ENCODE results near the gene DNAJC21. TPM values are rescaled to one million over a fixed set of nuclear protein-coding genes. Genes with fewer than 3 reads are reported as not detected.

DNAJC21 gene
- total RNA-seq, 3 donors from 2014 or later (not counting 1 experiment from before 2014, with no cell fraction given): 46.8 to 57.9 (median 56.1) TPM

GRCh38 chr5:34977934-34978613 lies 48.7 kb downstream of the DNAJC21 start:
- TF ChIP-seq CTCF (IDR thresholded peaks at IDR 0.05): no peak
- H3K36me3 Mint-ChIP-seq: no peaks in the 10 kb centered on the region
- no peaks in the 10 kb centered on the region for H3K9me3 ChIP-seq (ENCODE audit: control insufficient read depth, insufficient read depth, low read length)
- no peak overlapping the region for H3K4me3 Mint-ChIP-seq
- no peaks in the 10 kb centered on the region for H3K27me3 ChIP-seq (ENCODE audit: control insufficient read depth, insufficient read depth, low read length)
- no peaks in the 10 kb centered on the region for H3K4me1 ChIP-seq (ENCODE audit: control insufficient read depth, insufficient read depth, low read length)
- H3K27ac ChIP-seq (ENCODE audit: low read length): no peak overlapping the region
- H3K4me1 Mint-ChIP-seq: no peaks in the 10 kb centered on the region
- peaks cover 0 to 13% of the 10 kb centered on the region in 2 donors for H3K27me3 Mint-ChIP-seq (ENCODE audit: low read depth in 2 of 2)
- DNase-seq (no peak), ATAC-seq (no peak)
- H3K36me3 ChIP-seq (ENCODE audit: control insufficient read depth, insufficient read depth, low read length): no peaks in the 10 kb centered on the region
- WGBS (ENCODE audit: insufficient coverage): 89% methylated on average over 1 of the region's 2 CpGs
- no peak overlapping the region for H3K27ac Mint-ChIP-seq
- H3K4me3 ChIP-seq (ENCODE audit: low read length): no peak overlapping the region
- no peaks in the 10 kb centered on the region for H3K9me3 Mint-ChIP-seq
- intact Hi-C loops (cut with micrococcal nuclease): no loop called here

GRCh38 chr5:34978681-34979080 lies 49.3 kb downstream of the DNAJC21 start:
- Mint-ChIP-seq H3K4me3 (no peak overlapping the region), H3K9me3 (no peaks in the 10 kb centered on the region), H3K36me3 (no peaks in the 10 kb centered on the region), H3K27me3 (ENCODE audit: low read depth in 2 of 2) (peaks cover 0 to 11% of the 10 kb centered on the region in 2 donors), H3K27ac (no peak overlapping the region), H3K4me1 (no peaks in the 10 kb centered on the region)
- Histone ChIP-seq H3K4me1 (ENCODE audit: control insufficient read depth, insufficient read depth, low read length) (no peaks in the 10 kb centered on the region), H3K27me3 (ENCODE audit: control insufficient read depth, insufficient read depth, low read length) (no peaks in the 10 kb centered on the region), H3K4me3 (ENCODE audit: low read length) (no peak overlapping the region), H3K9me3 (ENCODE audit: control insufficient read depth, insufficient read depth, low read length) (no peaks in the 10 kb centered on the region), H3K36me3 (ENCODE audit: control insufficient read depth, insufficient read depth, low read length) (no peaks in the 10 kb centered on the region), H3K27ac (ENCODE audit: low read length) (no peak overlapping the region)
- intact Hi-C loops (cut with micrococcal nuclease): no loop called here
- no peak for ATAC-seq
- TF ChIP-seq CTCF (IDR thresholded peaks at IDR 0.05): no peak
- 45% methylated on average over 3 of the region's 4 CpGs for WGBS (ENCODE audit: insufficient coverage)
- DNase-seq: no peak

- WGBS (ENCODE audit: insufficient coverage): 80% methylated on average over 2 of the region's 4 CpGs
- no peak for TF ChIP-seq CTCF (IDR thresholded peaks at IDR 0.05)
- intact Hi-C loops (cut with micrococcal nuclease): no loop called here
- Mint-ChIP-seq H3K4me1 (no peaks in the 10 kb centered on the region), H3K4me3 (no peak overlapping the region), H3K27ac (no peak overlapping the region), H3K9me3 (peaks cover 7 to 12% of the 10 kb centered on the region in 2 donors), H3K27me3 (ENCODE audit: low read depth in 2 of 2) (peaks cover 19 to 22% of the 10 kb centered on the region in 2 donors), H3K36me3 (peaks cover 22% of the 10 kb centered on the region)
- DNase-seq (no peak), ATAC-seq (no peak)
- Histone ChIP-seq H3K27me3 (ENCODE audit: control insufficient read depth, insufficient read depth, low read length) (no peaks in the 10 kb centered on the region), H3K4me1 (ENCODE audit: control insufficient read depth, insufficient read depth, low read length) (no peaks in the 10 kb centered on the region), H3K9me3 (ENCODE audit: control insufficient read depth, insufficient read depth, low read length) (peaks cover 5% of the 10 kb centered on the region), H3K4me3 (ENCODE audit: low read length) (no peak overlapping the region), H3K27ac (ENCODE audit: low read length) (no peak overlapping the region), H3K36me3 (ENCODE audit: control insufficient read depth, insufficient read depth, low read length) (no peaks in the 10 kb centered on the region)
Observed at GRCh38 chr5:34982823-34983222, 53.5 kb downstream of the DNAJC21 start.

GRCh38 chr5:34986965-34987364 lies 57.6 kb downstream of the DNAJC21 start:
- Mint-ChIP-seq H3K27me3 (ENCODE audit: low read depth in 2 of 2) (peaks cover 27 to 42% of the 10 kb centered on the region in 2 donors), H3K9me3 (peaks cover 7 to 12% of the 10 kb centered on the region in 2 donors), H3K4me3 (no peak overlapping the region), H3K4me1 (no peaks in the 10 kb centered on the region), H3K36me3 (peaks cover 24% of the 10 kb centered on the region), H3K27ac (no peak overlapping the region)
- TF ChIP-seq CTCF (IDR thresholded peaks at IDR 0.05): no peak
- Histone ChIP-seq H3K27ac (ENCODE audit: low read length) (no peak overlapping the region), H3K4me3 (ENCODE audit: low read length) (no peak overlapping the region), H3K4me1 (ENCODE audit: control insufficient read depth, insufficient read depth, low read length) (no peaks in the 10 kb centered on the region), H3K9me3 (ENCODE audit: control insufficient read depth, insufficient read depth, low read length) (peaks cover 5% of the 10 kb centered on the region), H3K36me3 (ENCODE audit: control insufficient read depth, insufficient read depth, low read length) (no peaks in the 10 kb centered on the region), H3K27me3 (ENCODE audit: control insufficient read depth, insufficient read depth, low read length) (no peaks in the 10 kb centered on the region)
- WGBS (ENCODE audit: insufficient coverage): 85% methylated on average over 1 of the region's 1 CpG
- ATAC-seq (no peak), DNase-seq (no peak)
- intact Hi-C loops (cut with micrococcal nuclease): no loop called here
